Endodermal cell (in vitro differentiated cells): ENCODE measurements around the gene PAIP2. TPM values are rescaled to one million over a fixed set of nuclear protein-coding genes. Genes with fewer than 3 reads are reported as not detected.

Source experiments
- DNase-seq: peaks from one replicate; pipeline ENCODE4 v3.0.0-alpha.2; 2017
- H3K27ac ChIP-seq: 2 replicates; pipeline ENCODE4 v1.5.1; 2013; ENCODE audit warnings: mild to moderate bottlenecking, low read depth, low read length, moderate library complexity
- H3K27me3 ChIP-seq: 2 replicates; pipeline ENCODE4 v1.6.1; 2013; ENCODE audit warnings: mild to moderate bottlenecking, low read length, moderate library complexity; ENCODE audit not compliant: insufficient read depth, control insufficient read depth, poor library complexity, severe bottlenecking
- H3K36me3 ChIP-seq: 2 replicates; pipeline ENCODE4 v1.7.0; 2013; ENCODE audit warnings: mild to moderate bottlenecking, low read length, moderate library complexity; ENCODE audit not compliant: control insufficient read depth, insufficient read depth
- H3K4me1 ChIP-seq: one replicate; pipeline ENCODE4 v1.7.0; 2013; ENCODE audit warnings: low read length; ENCODE audit not compliant: control insufficient read depth, insufficient read depth
- H3K4me3 ChIP-seq: 2 replicates; pipeline ENCODE4 v1.5.1; 2013; ENCODE audit warnings: mild to moderate bottlenecking, low read length, moderate library complexity
- H3K9ac ChIP-seq: 2 replicates; pipeline ENCODE4 v1.6.1; 2013; ENCODE audit warnings: mild to moderate bottlenecking, low read length, moderate library complexity; ENCODE audit not compliant: poor library complexity, severe bottlenecking; ENCODE audit errors: extremely low read depth
- H3K9me3 ChIP-seq: 2 replicates; pipeline ENCODE4 v1.6.1; 2013; ENCODE audit warnings: mild to moderate bottlenecking, low read length, moderate library complexity; ENCODE audit not compliant: control insufficient read depth
- H3K27ac Mint-ChIP-seq: 2 replicates; pipeline ENCODE4 v1.8.0; 2020; ENCODE audit warnings: mixed read lengths
- H3K27me3 Mint-ChIP-seq: 2 replicates; pipeline ENCODE4 v1.8.0; 2021; ENCODE audit warnings: mild to moderate bottlenecking, mixed read lengths; ENCODE audit not compliant: insufficient read depth
- H3K36me3 Mint-ChIP-seq: 2 replicates; pipeline ENCODE4 v1.8.0; 2020; ENCODE audit warnings: low read depth, mixed read lengths
- H3K4me1 Mint-ChIP-seq: 2 replicates; pipeline ENCODE4 v1.8.0; 2020; ENCODE audit warnings: mixed read lengths
- H3K4me3 Mint-ChIP-seq: 2 replicates; pipeline ENCODE4 v1.8.0; 2020; ENCODE audit warnings: mild to moderate bottlenecking, moderate library complexity, mixed read lengths
- H3K9me3 Mint-ChIP-seq: 2 replicates; pipeline ENCODE4 v1.8.0; 2020; ENCODE audit warnings: mild to moderate bottlenecking, mixed read lengths
- CTCF ChIP-seq: fragments of 200-600 bp; sonication (generic); conservative IDR thresholded peaks from 2 replicates; pipeline ENCODE4 v1.5.0; 2021; ENCODE audit warnings: antibody characterized with exemption, mild to moderate bottlenecking
- WGBS, 2 experiments: methylation state at CpG; one replicate each; pipeline versions ENCODE4 v1.1.5 to v1.1.7; 2013; ENCODE audit warnings: missing lambda C conversion rate in 2 of 2, mixed read lengths in 1 of 2; ENCODE audit not compliant: insufficient coverage in 1 of 2, insufficient read length in 1 of 2; 5-methylcytosine and 5-hydroxymethylcytosine counted together
- total RNA-seq, 2 donors: library from RNA; stranded (reverse); fragmentation: NEBNext Ultra II Directional in 1 of 2; extraction: Animal tissue kit (Norgen Biotek cat#: 25700) in 1 of 2; gene quantifications; 2 replicates in 1 of 2; 3 replicates in 1 of 2; pipeline ENCODE4 v1.2.1, GENCODE V29; 2021

Gene PAIP2
- total RNA-seq, 2 donors from 2014 or later, result 128 to 142 TPM

GRCh38 chr5:139376364-139376763 is 34.7 kb downstream of the PAIP2 start:
- Mint-ChIP-seq H3K27me3 (no peaks in the 10 kb centered on the region), H3K36me3 (peaks cover 30% of the 10 kb centered on the region), H3K9me3 (peaks cover 2% of the 10 kb centered on the region), H3K27ac (no peak overlapping the region), H3K4me1 (no peaks in the 10 kb centered on the region), H3K4me3 (no peak overlapping the region)
- no peaks in the 10 kb centered on the region for H3K4me1 ChIP-seq
- H3K27ac ChIP-seq, result no peak overlapping the region
- H3K4me3 ChIP-seq, result no peak overlapping the region
- TF ChIP-seq CTCF, result no peak
- WGBS, 2 experiments, result 95 to 97% methylated on average over 5 to 7 of the region's 7 CpGs
- peaks cover 25% of the 10 kb centered on the region for H3K36me3 ChIP-seq
- H3K9me3 ChIP-seq, result no peaks in the 10 kb centered on the region
- no peaks in the 10 kb centered on the region for H3K27me3 ChIP-seq
- no peak for DNase-seq
- H3K9ac ChIP-seq, result no peak overlapping the region

GRCh38 chr5:139377226-139377625 is 35.6 kb downstream of the PAIP2 start:
- H3K27ac ChIP-seq, result no peak overlapping the region
- no peak overlapping the region for H3K4me3 Mint-ChIP-seq
- H3K4me3 ChIP-seq, result no peak overlapping the region
- peaks cover 2% of the 10 kb centered on the region for H3K9me3 Mint-ChIP-seq
- WGBS, 2 experiments, result 96 to 100% methylated on average over 3 of the region's 3 CpGs
- no peak for TF ChIP-seq CTCF
- no peaks in the 10 kb centered on the region for H3K27me3 ChIP-seq
- H3K27me3 Mint-ChIP-seq, result no peaks in the 10 kb centered on the region
- DNase-seq, result peak; percentile 44
- H3K27ac Mint-ChIP-seq, result no peak overlapping the region
- no peaks in the 10 kb centered on the region for H3K9me3 ChIP-seq
- H3K36me3 ChIP-seq, result peaks cover 16% of the 10 kb centered on the region
- H3K4me1 Mint-ChIP-seq, result peaks cover 3% of the 10 kb centered on the region
- H3K9ac ChIP-seq, result no peak overlapping the region
- peaks cover under 1% of the 10 kb centered on the region for H3K4me1 ChIP-seq
- peaks cover 21% of the 10 kb centered on the region for H3K36me3 Mint-ChIP-seq

- Histone ChIP-seq H3K9me3 (no peaks in the 10 kb centered on the region), H3K27ac (no peak overlapping the region), H3K4me1 (peaks cover 6% of the 10 kb centered on the region), H3K36me3 (peaks cover 8% of the 10 kb centered on the region), H3K9ac (no peak overlapping the region), H3K4me3 (no peak overlapping the region), H3K27me3 (no peaks in the 10 kb centered on the region)
- no peak overlapping the region for H3K27ac Mint-ChIP-seq
- peaks cover 15% of the 10 kb centered on the region for H3K36me3 Mint-ChIP-seq
- 93 to 97% methylated on average over 37 to 47 of the region's 47 CpGs for WGBS, 2 experiments
- H3K9me3 Mint-ChIP-seq, result peaks cover 2% of the 10 kb centered on the region
- H3K27me3 Mint-ChIP-seq, result no peaks in the 10 kb centered on the region
- peaks cover 9% of the 10 kb centered on the region for H3K4me1 Mint-ChIP-seq
- no peak overlapping the region for H3K4me3 Mint-ChIP-seq
- TF ChIP-seq CTCF, result no peak
- peak; percentile 64 for DNase-seq
Observed at GRCh38 chr5:139378101-139378825, 36.6 kb downstream of the PAIP2 start.
